Measurements from ENCODE around the gene MAG.
A peak's percentile ranks its signal among the peaks of the same experiment; 100 is the strongest.

The MAG gene, protein sequence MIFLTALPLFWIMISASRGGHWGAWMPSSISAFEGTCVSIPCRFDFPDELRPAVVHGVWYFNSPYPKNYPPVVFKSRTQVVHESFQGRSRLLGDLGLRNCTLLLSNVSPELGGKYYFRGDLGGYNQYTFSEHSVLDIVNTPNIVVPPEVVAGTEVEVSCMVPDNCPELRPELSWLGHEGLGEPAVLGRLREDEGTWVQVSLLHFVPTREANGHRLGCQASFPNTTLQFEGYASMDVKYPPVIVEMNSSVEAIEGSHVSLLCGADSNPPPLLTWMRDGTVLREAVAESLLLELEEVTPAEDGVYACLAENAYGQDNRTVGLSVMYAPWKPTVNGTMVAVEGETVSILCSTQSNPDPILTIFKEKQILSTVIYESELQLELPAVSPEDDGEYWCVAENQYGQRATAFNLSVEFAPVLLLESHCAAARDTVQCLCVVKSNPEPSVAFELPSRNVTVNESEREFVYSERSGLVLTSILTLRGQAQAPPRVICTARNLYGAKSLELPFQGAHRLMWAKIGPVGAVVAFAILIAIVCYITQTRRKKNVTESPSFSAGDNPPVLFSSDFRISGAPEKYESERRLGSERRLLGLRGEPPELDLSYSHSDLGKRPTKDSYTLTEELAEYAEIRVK

DNA sequence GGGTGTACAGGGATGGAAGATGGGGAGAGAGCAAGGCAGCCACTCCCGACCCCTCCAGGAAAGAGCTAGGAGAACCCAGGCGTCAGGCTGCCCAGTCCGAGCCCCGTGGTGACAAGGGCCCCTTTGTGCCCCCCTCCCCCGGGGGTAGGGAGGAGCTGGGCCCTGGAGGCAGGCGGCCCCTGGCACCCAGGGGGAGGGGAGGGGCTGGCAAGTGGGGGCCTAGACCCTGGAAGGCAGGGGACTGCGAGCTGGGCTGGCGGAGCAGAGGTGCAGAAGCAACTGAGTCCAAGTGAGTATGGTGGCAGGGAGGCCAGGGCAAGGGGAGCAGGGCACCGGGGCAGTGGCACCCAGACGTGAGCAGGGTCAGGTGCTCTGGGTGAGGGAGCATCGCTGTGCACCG is at the start of gene MAG:
MAG (plus strand) TSS at position 246 of the 400 bp plus-strand sequence. CDS start 3,248 bp downstream, outside the sequence.
- no peak for DNase-seq (ENCODE audit: low spot score)

DNA sequence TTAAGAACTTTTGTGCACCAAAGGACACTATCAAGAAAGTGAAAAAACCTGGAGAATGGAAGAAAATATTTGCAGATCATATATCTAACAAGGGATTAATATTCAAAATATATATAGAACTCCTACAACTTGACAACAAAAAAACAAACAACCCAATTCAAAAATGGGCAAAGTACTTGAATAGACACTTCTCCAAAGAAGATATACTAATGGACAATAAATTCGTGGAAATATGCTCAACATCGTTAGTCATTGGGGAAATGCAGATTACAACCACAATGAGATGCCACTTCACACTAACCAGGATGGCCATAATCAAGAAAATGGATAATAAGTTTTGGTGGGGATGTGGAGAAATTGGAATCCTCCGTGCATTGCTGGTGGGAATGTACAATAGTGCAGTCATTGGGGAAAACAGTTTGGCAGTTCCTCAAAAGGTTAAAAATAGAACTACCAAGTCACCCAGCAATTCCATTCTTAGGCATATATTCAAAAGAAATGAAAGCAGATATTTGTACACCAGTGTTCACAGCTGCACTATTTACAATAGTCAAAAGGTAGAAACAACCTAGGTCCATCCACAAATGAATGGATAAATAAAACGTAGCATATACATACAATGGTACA is 45.4 kb upstream of the MAG start:
- DNase-seq (ENCODE audit: low spot score), result no peak

DNA sequence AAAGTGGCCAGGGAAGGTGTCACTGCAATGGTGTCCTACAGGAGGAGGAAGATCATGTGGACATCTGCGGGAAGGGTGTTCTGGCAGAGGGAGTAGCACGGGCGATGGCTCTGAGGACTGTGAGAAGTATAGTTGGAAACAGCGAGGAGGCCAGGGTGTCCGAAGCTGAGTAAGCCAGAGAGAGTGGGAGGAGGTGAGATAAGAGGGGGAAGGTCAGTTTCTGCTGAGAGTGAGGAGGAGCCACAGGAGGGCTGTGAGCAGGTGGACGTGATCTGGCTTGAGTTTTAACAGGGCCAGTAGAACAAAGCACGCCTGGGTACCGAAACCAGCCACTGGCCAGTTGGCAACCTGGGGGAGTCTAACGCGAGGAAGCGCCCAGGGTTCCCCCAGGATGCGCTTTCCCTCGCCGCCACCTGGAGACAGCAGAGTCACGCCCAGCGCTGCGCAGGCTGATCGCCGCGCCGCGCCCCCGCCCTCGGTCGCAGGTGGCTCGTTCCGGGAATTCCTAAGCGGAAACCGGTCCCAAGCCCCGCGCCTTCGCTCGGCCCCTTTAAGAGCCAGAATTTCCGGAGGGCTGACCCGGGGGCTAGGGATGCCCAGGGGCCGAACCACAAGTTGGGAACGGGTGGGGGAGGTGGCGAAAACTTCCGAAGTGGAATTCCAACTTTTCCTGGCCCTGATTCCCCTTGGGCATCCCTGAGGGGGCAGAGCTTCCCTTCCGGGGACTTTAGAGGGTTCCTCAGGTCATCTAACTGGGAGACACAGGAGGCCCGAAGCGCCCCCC is 44.2 kb upstream of the MAG start:
- DNase-seq (ENCODE audit: low spot score), result peak; percentile 93

DNA sequence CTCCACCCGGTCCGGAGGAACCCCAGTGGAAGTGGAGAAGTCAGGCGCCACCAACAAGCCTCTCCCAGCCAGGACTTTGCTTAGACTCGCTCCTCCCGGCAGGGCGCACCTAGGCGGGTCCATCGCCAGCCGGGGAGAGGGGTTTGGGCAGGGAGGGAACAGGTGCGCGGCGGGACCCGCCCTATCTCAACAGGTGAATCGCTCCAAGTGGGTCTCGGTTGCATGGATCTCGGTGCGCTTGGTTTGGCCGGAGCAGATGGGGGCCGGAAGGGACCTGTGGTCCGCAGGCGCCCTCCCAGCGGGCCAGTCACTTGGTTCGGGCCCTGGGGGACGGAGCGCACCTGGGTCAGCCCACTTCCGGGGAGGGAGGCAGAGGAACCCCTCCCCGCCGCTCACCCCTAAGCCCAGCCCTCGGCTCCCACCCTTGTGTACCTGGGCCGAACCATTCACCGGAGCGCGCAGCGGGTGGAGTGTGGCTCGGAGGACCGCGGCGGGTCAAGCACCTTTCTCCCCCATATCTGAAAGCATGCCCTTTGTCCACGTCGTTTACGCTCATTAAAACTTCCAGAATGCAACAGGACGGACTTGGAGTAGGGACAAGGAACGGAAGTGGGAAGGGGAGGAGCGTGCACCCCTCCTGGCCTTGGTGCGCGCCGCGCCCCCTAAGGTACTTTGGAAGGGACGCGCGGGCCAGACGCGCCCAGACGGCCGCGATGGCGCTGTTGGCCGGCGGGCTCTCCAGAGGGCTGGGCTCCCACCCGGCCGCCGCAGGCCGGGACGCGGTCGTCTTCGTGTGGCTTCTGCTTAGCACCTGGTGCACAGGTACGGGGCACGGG is 43.4 kb upstream of the MAG start, which contains the start of gene LSR:
LSR (plus strand) TSS at position 693 of the 836 bp plus-strand sequence; CDS start at position 714, 21 bp downstream.
- peak; percentile 92 for DNase-seq (ENCODE audit: low spot score)

DNA sequence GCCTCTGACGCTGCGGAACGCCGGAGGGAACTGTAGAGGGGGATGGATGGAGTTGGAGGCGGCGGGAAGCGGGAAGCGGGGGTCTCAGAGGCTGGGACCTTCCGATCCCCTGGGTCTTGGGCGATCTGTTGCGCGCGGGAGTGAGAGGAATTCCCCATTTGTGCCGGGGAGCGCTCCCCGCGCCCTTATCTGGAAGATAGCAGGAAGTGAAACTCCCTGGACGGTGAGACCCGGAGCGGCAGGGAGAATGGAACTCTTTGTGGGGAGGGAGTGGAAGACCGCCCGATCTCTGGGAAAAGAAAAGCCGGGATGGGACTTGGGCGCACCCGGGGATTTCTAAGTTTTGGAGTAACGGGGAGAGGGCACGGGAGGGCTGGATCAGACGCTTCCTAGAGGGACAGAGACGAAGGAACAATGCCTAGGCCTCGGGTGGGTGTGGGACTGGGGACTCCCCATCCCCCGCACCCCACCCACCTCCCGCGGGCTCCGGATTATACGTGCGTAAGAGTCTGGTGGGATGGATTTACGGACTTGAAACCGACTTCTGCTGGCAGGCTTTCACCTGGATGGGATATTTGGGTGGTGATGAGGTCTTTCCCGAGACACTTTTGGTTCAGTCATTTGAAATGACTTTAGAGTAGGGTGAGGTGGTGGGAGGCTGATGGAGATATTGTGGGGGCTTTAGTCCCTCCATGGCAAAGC is 42.7 kb upstream of the MAG start:
- no peak for DNase-seq (ENCODE audit: low spot score)

DNA sequence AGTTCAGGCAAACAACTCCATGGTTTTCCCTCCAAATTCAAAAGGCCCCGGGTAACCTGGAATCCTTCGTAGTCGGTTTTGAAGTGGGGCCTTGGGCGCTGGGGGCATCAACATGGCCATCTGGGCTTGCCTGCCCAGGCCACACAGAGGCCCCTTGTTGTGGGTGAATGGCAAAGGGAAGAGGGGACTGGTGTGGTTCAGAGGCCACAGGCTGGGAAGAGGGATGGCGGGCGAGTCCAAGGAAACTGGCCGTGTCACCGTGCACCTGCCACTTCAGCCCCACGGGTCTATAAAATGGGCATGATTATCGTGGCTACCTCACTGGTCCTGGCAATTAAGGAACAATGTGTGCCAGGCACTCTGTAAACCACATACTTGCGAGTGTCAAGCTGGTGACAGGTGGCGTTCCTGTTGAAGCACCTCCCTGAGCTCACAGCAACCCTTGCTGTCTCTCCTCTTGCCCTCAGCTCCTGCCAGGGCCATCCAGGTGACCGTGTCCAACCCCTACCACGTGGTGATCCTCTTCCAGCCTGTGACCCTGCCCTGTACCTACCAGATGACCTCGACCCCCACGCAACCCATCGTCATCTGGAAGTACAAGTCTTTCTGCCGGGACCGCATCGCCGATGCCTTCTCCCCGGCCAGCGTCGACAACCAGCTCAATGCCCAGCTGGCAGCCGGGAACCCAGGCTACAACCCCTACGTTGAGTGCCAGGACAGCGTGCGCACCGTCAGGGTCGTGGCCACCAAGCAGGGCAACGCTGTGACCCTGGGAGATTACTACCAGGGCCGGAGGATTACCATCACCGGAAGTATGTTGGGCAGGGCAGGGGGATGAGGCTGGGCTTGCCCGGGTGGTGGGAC is 41.9 kb upstream of the MAG start:
- no peak for DNase-seq (ENCODE audit: low spot score)

DNA sequence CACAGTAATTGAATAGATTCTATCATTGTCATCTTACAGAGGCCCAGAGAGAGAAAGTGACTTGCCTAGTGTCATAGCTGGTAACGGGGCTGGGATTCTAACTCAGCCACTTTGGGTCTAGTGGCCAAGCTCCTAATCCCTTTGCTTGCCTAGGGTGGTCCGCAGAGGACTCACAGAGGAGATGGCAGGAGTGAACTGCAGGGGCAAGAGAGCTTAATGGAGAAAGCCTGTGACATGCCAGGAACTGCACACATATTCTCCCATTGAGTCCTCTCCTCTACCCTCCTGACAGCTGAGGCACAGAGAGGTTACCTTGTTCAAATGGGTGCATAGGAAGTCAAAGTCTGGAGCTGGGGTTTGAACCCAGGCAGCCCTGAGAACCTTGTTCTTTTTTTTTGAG is 40.5 kb upstream of the MAG start:
- DNase-seq (ENCODE audit: low spot score), result no peak

DNA sequence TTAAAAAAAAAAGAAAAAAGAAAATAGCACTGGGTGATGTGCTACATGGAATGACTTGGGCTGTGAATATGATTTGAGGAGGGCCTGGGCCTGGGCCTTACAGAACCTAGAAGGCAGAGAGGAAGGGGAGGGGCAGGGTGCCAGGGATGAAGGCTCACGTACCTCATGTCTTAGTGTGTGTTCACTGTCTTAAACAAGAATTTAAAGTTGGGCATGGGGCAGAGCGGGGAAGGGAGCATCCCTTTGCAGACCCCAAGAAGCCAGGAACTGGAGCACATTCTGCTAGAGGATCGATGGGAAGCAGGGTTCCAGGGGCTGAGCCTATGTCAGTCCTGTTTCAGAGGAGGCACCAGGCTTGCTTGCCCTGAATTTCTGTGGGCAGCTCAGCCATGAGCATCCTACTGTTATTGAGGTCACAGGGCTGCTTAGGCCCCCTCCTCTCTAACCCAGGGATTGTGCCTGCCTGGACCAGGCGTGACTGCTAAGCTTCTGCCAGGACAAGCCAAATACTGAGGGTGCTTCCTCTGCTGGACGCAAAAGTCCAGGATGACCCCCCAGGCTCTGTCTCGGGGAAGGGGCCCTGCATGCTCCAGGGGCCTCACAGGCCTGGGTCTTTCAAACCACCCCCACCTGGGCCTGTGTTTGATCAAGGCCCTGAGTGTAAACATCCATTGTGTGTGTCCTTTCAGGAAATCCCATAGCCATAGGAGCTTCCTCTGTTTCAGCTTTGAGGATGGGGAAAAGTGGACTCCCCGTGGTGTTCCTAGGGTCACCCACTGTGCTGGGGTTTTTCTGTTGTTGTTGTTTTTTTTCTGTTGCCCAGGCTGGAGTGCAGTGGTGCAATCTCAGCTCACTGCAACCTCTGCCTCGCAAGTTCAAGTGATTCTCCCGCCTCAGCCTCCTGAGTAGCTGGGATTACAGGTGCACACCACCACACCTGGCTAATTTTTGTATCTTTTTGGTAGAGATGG is 38.4 kb upstream of the MAG start:
- no peak for DNase-seq (ENCODE audit: low spot score)

DNA sequence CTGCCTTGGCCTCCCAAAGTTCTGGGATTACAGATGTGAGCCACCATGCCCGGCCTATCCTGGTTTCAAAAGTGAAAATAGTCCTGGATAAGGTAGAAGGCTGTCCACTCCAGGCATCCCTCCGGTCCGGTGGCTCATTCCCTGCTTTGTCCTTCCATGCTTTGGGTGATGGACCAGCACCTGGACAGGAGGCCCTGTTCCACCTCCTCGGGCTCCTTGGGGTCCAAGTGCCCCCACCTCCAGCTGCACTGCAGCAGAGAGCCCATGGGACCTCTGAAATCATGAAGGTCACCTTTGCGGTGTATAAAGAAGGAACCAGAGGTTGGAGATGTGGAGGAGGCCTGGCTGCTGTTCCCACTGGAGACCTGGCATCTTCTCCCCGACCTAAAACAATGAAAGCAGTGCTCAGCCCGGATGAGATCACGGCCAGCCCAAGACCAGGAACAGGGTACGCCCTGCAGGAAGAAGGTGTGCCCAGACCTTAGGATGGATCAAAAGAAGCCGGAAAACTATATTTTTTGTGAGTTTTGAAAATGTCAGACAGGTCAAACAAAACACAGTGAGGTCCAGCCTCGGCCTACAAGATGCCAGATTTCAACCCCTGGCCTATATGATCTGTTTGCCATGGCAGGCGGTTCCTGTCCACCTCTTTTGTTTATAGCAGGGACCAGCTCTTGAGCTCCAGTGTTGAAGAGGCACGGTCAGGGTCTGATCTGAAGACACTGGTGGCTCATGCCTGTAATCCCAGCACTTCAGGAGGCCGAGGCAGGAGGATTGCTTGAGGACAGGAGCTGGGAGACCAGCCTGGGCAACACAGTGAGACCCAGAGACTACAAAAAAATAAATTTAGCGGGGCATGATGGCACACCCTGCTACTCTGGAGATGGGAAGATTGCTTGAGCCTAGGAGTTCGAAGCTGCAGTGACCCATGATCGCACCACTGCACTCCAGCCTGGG is 37.3 kb upstream of the MAG start:
- DNase-seq (ENCODE audit: low spot score), result no peak

DNA sequence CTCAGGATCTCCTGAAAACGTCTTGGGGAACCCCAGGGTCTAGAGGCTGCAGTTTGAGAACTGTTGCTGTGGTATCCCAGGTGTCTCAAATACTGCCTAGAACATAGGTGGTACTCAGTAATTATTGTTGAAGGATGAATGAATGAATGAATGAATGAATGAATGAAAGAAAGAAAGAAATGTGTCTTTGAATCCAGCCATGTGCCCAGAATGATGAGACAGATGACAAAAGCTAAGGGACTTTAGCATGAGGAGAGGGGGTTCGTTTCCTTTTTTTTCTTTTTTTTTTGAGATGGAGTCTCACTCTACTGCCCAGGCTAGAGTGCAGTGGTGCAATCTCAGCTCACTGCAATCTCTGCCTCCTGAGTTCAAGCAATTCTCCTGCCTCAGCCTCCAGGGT is 35.4 kb upstream of the MAG start:
- no peak for DNase-seq (ENCODE audit: low spot score)

DNA sequence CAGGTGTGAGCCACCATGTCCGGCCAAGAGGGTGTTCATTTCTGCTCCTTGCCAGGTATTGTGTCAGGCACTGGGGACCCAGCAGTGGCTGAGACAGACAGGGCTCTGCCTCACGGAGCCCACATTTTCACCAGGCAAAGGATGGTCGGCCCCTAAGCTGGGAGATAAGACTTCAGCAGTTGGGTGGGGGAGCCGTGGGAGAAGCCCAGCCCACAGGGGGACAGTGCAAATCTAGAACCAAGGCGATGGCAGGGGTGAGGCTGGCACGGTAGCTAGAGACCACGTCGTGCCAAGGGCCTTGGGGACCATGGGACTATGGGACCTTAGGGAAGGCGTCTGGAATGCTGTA is 34.9 kb upstream of the MAG start:
- DNase-seq (ENCODE audit: low spot score), result no peak

DNA sequence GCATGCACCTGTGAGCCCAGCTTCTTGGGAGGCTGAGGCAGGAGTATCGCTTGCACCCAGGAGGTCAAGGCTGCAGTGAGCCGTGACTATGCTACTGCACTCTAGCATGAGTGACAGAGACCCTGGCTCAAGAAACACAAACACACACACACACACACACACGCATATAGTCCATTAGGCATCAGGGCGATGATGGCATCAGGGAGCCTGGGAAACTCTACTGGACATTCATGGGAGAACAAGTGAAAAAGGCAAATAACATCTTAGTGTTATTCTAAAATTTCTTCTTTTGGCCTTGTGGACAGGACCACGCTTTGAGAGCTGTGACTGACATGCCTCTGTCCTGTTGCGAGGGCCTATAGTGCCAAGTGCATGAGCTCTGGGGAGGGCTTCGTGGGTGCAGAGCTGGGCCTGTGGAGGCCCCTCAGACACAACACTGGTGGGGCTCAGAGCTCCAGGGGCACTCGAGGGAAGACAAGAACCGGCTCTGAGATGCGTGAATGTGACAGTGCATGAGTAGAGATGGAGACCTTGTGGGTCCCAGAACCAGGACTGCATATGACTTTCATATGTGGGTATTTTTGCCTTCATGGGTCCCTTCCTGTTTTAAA is 31.2 kb upstream of the MAG start:
- no peak for DNase-seq (ENCODE audit: low spot score)

DNA sequence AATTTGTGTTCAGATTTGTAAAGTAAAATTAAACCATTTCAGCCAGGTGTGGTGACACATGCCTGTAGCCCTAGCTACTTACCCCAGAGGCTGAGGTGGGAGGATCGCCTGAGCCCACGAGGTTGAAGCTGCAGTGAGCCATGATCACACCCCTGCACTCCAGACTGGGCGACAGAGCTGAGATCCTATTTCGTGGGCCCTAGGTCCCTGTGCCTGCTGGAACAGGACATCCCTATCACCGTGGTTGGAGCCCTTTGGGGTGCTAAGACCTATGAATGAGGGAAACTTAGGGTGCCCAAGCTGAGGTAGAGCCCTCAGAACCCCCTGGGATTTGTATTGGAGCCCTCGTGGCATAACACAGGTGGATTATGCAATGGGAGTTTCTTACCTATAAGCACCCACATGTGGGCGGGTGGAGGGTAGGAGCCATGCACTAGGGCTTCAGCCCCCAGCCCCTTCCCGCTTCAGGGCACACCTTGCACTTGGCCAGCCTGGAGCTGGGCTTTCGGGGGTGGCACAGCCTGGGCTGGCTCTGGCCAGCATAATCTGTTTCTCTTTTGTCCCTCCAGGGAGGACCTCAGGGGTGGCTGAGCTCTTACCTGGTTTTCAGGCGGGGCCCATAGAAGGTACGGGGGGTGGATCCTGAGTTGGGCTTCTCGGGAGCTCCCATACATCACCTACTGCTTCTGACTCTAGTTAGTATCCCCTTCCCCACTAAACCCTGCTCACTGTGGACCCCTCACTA is 30.4 kb upstream of the MAG start:
- DNase-seq (ENCODE audit: low spot score), result no peak

DNA sequence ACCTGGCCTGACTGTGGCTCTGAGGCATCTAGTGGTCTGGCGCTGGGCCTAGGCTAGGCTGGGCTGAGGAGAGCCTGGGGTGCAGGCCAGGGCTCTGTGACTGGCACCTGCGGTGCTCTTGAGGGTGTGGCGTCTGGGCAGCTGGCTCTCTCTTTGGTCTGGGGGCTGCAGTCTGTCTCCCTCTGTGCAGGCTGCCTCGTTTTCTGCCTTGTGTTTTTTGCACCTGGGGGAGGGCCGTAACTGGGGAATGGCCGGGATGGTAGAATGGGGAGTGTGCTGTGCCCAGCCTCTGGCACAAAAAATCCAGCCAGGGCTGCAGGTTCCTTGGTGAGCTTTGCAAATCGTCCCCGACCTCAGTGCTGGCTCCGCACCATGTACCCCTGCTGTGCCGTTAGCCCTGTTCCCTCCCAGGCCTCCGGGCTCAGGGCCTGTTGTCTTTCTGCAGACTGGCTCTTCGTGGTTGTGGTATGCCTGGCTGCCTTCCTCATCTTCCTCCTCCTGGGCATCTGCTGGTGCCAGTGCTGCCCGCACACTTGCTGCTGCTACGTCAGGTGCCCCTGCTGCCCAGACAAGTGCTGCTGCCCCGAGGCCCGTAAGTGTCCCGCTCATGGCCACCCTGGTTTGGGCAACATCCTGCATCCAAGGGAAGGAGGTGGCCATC is 29.7 kb upstream of the MAG start:
- peak; percentile 11 for DNase-seq (ENCODE audit: low spot score)

DNA sequence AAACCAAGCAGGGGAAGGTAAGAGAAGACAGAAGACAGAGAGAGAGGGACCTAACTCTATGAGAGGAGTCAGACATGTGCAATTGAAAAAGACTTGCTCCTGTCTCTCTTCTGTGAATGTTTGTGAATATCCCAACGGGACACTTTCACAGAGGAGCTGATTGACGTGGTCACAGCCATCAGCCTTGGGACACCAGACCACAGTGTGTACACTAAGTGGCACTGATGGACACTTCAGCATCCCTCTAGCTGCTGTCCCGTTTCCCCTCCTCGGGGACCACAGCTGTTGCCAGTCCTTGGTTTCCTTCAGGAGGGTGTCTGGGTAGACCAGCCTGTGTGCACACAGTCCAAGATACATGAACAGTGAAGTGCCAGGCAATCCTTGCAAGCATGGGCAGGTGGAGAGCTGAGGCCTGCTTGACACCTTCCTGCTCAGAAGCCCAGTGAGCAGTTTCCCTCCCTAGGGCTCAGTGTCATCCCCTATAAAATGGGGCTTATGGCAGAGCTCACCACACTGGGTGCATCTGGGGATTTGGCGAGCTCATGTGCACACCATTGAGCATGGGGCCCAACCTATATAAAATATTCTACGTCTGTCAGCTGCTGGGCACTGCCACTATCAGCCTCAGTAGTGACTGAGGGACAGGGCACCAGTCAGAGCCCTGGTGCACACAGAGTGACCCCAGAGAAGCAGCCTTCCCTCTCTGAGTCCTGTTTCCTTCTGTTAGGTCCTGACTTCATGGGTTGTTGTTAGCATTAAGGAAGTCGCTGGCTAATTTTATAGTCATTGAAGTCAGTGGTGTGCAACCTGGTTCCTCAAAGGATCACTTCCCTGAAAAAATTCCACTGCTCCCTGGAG is 27.5 kb upstream of the MAG start:
- no peak for DNase-seq (ENCODE audit: low spot score)

Measured in iPS-NIHi11 (cell line).